ENCODE measurements around the gene FAF2. TPM values are rescaled to one million over a fixed set of nuclear protein-coding genes. Genes with fewer than 3 reads are reported as not detected.
A peak's percentile ranks its signal among the peaks of the same experiment; 100 is the strongest.

The FAF2 gene
- polyA plus RNA-seq, 2 of the 4 experiments (the other 2 are of a cell fraction), result 42.4 to 90.3 TPM

DNA sequence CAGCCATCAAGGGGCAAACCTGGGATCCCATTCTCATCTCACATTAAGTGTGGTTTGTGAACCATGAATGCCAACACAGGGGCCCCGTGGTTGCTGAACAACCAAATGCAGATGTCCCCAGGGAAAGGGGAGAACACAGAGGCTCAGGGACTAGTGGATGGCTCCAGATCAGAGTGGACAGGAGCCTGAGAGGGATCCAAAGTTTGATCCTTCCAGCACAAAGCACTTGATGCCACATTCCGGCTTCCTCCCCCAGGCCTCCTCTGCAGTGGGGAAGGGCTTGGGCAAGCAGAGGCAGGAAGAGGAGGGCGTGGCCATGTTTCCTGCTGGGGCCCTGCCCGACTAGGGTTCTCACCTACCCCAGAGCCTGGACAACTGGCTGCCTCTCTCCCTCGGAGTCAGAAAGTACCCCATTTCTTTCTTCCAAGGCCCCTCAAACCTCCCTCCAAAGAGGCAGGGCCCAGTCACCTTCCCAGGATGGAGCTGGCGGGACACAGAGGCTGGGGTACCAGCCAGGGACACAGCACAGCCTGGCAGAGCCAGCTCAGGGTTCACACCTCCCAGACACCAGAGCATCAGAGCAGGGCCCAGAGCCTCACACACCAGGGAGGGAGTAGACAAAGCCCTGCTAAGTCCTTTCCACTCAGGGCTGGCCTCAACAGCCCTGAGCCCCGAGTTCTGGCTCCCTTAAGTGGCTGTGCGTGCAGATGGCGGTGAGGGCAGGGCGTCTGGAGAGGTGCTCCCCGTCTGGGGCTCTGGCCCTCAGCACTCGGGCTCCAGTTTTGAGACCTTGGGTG is 93.4 kb downstream of the FAF2 start:
- WGBS (ENCODE audit: missing lambda C conversion rate), result 70% methylated on average over 12 of the region's 12 CpGs
- H3K9me3 ChIP-seq, result no peaks in the 10 kb centered on the region
- peaks cover 46% of the 10 kb centered on the region for H3K4me1 ChIP-seq
- TF ChIP-seq CBX2 (IDR thresholded peaks at IDR 0.05; ENCODE audit: borderline replicate concordance, low read depth) (no peak), JUN (IDR thresholded peaks at IDR 0.05) (0 out of 5 replicates have a peak, but pooled peaks of 1 of the 2 experiments have one; percentile 4)
- ChIA-PET CTCF (interaction anchor here (1.0 to 4.4 kb wide), 7 partner anchors 8 to 572 kb away, joined by 3 to 27 read pairs (median 6); partner anchors contain the start of genes CLTB and FAF2), POLR2A (interaction anchor here (1.8 kb wide), 1 partner anchor 94 kb away, joined by 10 read pairs; the partner anchor contains the start of gene FAF2)
- DNase-seq (ENCODE audit: low read depth in 1 of 2, low spot score in 1 of 2) (peak in 1 of 2 experiments; percentile 32), ATAC-seq (no peak), FAIRE-seq (no peak)
- peak overlapping the region; percentile 37 to 95; a peak in 5 of 6 replicates for H3K27ac ChIP-seq
- peak overlapping the region; percentile 78 for H3K4me2 ChIP-seq
- H3K4me3 ChIP-seq, result no peak overlapping the region

DNA sequence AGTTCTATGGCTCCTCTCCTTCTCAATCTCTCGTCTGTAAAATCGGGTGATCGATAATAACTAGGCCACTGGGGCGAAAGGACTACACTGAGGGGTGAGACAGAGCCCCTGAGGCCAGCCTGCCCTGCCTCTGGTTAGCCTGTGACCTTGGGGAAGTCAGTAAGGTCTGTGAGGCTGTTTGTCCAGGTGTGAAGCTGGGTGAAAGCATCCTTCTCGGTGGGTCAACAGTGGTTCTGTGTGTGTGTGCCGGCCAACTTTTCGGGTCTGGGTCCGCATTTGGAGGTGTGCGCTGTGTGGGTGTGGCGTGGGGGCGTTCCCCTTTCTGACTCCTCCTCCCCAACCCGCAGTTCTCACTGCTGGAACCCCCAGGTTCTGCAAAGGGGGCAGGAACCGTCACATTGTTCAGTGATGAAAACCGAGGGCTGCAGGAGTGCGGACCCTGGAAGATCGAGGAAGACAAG is 94.0 kb downstream of the FAF2 start:
- H3K4me1 ChIP-seq, result peaks cover 46% of the 10 kb centered on the region
- no peaks in the 10 kb centered on the region for H3K9me3 ChIP-seq
- WGBS (ENCODE audit: missing lambda C conversion rate), result 76% methylated on average over 16 of the region's 16 CpGs
- ChIA-PET CTCF (interaction anchor here (0.6 to 4.4 kb wide), 20 partner anchors 9 to 812 kb away, joined by 3 to 27 read pairs (median 4); partner anchors contain the start of genes CLTB and FAF2), POLR2A (interaction anchor here (0.6 to 1.8 kb wide), 2 partner anchors 16 to 94 kb away, joined by 3 to 10 read pairs; partner anchors contain the start of gene FAF2)
- H3K4me3 ChIP-seq, result peak overlapping the region; percentile 66
- no peak for FAIRE-seq
- ATAC-seq, result no peak
- no peak for TF ChIP-seq RAD21 (conservative IDR thresholded peaks at IDR 0.05 in 1 of 2, IDR thresholded peaks at IDR 0.05 in 1 of 2)
- TF ChIP-seq TP53 (CRISPR knock-in tag; IDR thresholded peaks at IDR 0.05), result no peak
- TF ChIP-seq MAFK (IDR thresholded peaks at IDR 0.05; ENCODE audit: partially characterized antibody), result no peak
- TF ChIP-seq RNF2 (IDR thresholded peaks at IDR 0.05; ENCODE audit: borderline replicate concordance, low read depth), result no peak
- TF ChIP-seq SREBF2 (IDR thresholded peaks at IDR 0.05), result no peak
- TF ChIP-seq, protein P1, sequence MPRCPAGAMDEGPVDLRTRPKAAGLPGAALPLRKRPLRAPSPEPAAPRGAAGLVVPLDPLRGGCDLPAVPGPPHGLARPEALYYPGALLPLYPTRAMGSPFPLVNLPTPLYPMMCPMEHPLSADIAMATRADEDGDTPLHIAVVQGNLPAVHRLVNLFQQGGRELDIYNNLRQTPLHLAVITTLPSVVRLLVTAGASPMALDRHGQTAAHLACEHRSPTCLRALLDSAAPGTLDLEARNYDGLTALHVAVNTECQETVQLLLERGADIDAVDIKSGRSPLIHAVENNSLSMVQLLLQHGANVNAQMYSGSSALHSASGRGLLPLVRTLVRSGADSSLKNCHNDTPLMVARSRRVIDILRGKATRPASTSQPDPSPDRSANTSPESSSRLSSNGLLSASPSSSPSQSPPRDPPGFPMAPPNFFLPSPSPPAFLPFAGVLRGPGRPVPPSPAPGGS (IDR thresholded peaks at IDR 0.05), result no peak
- TF ChIP-seq RCOR1 (IDR thresholded peaks at IDR 0.05; ENCODE audit: low read depth, low read length), result no peak
- TF ChIP-seq TFCP2L1 (CRISPR knock-in tag; IDR thresholded peaks at IDR 0.05), result no peak
- H3K27ac ChIP-seq, result peak overlapping the region; percentile 89 to 95; a peak in 5 of 6 replicates
- DNase-seq (ENCODE audit: low read depth in 1 of 2, low spot score in 1 of 2), result no peak
- peak overlapping the region; percentile 78 for H3K4me2 ChIP-seq

DNA sequence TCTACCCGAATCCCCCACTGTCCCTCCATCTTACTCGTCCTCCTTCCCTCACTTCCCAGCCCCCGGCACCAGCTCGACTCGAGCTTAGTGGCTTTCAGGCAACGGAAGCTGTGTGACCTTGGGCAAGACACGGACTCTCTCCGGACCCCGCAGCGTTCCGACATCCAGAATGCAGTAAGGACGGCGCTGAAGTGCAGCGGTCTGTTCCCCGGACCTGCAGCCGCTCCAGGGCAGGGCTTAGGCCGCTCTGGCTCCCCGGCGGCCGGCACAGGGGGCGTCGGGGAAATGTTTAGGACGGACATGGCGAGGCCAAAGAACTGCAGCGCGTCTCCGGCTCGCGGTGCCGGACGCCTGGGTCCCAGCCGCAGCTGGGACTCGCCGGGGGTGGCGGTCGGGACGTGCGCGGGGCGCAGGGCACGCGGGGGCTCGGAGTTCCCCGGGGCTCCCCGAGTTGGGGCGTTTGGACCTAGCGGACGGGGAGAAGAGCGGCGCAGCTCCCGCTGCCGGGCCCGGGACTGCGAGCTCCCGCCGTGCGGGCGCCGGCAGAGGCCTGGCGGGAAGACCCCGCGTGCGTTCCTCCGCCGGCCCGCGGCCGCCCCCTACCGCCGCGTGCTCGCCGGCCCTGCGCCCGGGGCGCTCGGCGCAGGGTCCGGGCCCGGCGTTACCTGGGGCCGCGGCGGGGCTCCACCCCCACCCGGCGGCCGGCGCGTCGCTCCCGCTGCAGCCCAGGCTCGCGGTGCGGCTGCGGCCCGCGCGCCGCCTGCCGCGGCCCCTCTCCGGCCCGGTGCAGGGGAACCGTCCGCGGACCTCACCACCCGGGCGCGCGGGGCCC is 94.6 kb downstream of the FAF2 start:
- ATAC-seq (peak; percentile 19 to 61), FAIRE-seq (no peak), DNase-seq (ENCODE audit: low read depth in 1 of 2, low spot score in 1 of 2) (peak in 1 of 2 experiments; percentile 39)
- CTCF ChIA-PET, result interaction anchor here (0.6 to 4.4 kb wide), 33 partner anchors 9 to 813 kb away, joined by 3 to 27 read pairs (median 4); partner anchors contain the start of genes CLTB and FAF2
- peak overlapping the region; percentile 89 to 95 for H3K27ac ChIP-seq
- H3K4me2 ChIP-seq, result peak overlapping the region; percentile 78
- H3K4me3 ChIP-seq, result peak overlapping the region; percentile 66
- peaks cover 52% of the 10 kb centered on the region for H3K4me1 ChIP-seq
- 23% methylated on average over 25 of the region's 110 CpGs for WGBS (ENCODE audit: missing lambda C conversion rate)
- H3K9me3 ChIP-seq, result no peaks in the 10 kb centered on the region
- POLR2A ChIA-PET, result interaction anchor here (0.6 to 1.8 kb wide), 8 partner anchors 12 to 813 kb away, joined by 3 to 10 read pairs (median 3); partner anchors contain the start of genes FAF2 and TSPAN17
- TF ChIP-seq MYC (IDR thresholded peaks at IDR 0.05; ENCODE audit: borderline replicate concordance, low read length) (no peak; the same call in 1 of the 2 replicates), JUN (IDR thresholded peaks at IDR 0.05) (no peak; a peak in 2 of 5 replicates), ZFP36 (IDR thresholded peaks at IDR 0.05; ENCODE audit: borderline replicate concordance, partially characterized antibody) (no peak), KDM1A (IDR thresholded peaks at IDR 0.05; ENCODE audit: low read depth) (no peak), RAD21 (conservative IDR thresholded peaks at IDR 0.05 in 1 of 2, IDR thresholded peaks at IDR 0.05 in 1 of 2) (peak in 1 of 2 experiments; percentile 32; a peak in 1 of 5 replicates), BHLHE40 (IDR thresholded peaks at IDR 0.05; ENCODE audit: low read depth, low read length) (no peak), SMC3 (IDR thresholded peaks at IDR 0.05) (no peak; the same call in 2 of the 3 replicates), ESRRA (IDR thresholded peaks at IDR 0.05; ENCODE audit: borderline replicate concordance, low read length) (no peak), CBX2 (IDR thresholded peaks at IDR 0.05; ENCODE audit: borderline replicate concordance, low read depth) (no peak), NPAS2 (CRISPR knock-in tag; IDR thresholded peaks at IDR 0.05; ENCODE audit: borderline replicate concordance) (no peak), SREBF2 (IDR thresholded peaks at IDR 0.05) (no peak), GATA3 (IDR thresholded peaks at IDR 0.05; ENCODE audit: borderline replicate concordance) (no peak), TP53 (CRISPR knock-in tag; IDR thresholded peaks at IDR 0.05) (no peak), EP300 (IDR thresholded peaks at IDR 0.05) (no peak)
- TF ChIP-seq, protein P2, sequence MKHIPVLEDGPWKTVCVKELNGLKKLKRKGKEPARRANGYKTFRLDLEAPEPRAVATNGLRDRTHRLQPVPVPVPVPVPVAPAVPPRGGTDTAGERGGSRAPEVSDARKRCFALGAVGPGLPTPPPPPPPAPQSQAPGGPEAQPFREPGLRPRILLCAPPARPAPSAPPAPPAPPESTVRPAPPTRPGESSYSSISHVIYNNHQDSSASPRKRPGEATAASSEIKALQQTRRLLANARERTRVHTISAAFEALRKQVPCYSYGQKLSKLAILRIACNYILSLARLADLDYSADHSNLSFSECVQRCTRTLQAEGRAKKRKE (CRISPR knock-in tag; IDR thresholded peaks at IDR 0.05; ENCODE audit: low read depth), result no peak
- TF ChIP-seq, protein P1 (IDR thresholded peaks at IDR 0.05), result 0 out of 3 replicates have a peak, but pooled peaks have one; percentile 73
- TF ChIP-seq, protein P3, sequence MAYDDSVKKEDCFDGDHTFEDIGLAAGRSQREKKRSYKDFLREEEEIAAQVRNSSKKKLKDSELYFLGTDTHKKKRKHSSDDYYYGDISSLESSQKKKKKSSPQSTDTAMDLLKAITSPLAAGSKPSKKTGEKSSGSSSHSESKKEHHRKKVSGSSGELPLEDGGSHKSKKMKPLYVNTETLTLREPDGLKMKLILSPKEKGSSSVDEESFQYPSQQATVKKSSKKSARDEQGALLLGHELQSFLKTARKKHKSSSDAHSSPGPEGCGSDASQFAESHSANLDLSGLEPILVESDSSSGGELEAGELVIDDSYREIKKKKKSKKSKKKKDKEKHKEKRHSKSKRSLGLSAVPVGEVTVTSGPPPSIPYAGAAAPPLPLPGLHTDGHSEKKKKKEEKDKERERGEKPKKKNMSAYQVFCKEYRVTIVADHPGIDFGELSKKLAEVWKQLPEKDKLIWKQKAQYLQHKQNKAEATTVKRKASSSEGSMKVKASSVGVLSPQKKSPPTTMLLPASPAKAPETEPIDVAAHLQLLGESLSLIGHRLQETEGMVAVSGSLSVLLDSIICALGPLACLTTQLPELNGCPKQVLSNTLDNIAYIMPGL (CRISPR knock-in tag; IDR thresholded peaks at IDR 0.05; ENCODE audit: borderline replicate concordance), result no peak
